ENCODE data around the gene RAB7A.

DNA sequence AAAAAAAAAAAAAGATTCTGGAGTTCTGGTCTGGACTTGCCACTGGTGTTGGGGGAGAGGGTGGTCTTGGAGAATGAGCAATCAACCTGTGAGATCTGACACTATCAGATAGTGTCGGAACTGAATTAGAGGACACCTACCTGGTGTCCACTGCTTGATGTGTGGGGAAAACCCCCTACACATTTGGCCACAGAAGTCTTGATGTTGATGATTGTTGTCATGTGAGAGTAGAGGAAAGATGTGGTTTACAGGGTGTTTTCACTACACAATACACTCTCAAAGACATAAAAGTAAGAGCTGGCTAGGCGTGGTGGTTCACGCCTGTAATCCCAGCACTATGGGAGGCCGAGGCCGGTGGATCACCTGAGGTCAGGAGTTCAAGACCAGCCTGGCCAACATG, 36.9 kb upstream of the RAB7A start:
- TF ChIP-seq TCF12 (IDR thresholded peaks at IDR 0.05; ENCODE audit: low read depth) = no peak
- TF ChIP-seq, protein P1, sequence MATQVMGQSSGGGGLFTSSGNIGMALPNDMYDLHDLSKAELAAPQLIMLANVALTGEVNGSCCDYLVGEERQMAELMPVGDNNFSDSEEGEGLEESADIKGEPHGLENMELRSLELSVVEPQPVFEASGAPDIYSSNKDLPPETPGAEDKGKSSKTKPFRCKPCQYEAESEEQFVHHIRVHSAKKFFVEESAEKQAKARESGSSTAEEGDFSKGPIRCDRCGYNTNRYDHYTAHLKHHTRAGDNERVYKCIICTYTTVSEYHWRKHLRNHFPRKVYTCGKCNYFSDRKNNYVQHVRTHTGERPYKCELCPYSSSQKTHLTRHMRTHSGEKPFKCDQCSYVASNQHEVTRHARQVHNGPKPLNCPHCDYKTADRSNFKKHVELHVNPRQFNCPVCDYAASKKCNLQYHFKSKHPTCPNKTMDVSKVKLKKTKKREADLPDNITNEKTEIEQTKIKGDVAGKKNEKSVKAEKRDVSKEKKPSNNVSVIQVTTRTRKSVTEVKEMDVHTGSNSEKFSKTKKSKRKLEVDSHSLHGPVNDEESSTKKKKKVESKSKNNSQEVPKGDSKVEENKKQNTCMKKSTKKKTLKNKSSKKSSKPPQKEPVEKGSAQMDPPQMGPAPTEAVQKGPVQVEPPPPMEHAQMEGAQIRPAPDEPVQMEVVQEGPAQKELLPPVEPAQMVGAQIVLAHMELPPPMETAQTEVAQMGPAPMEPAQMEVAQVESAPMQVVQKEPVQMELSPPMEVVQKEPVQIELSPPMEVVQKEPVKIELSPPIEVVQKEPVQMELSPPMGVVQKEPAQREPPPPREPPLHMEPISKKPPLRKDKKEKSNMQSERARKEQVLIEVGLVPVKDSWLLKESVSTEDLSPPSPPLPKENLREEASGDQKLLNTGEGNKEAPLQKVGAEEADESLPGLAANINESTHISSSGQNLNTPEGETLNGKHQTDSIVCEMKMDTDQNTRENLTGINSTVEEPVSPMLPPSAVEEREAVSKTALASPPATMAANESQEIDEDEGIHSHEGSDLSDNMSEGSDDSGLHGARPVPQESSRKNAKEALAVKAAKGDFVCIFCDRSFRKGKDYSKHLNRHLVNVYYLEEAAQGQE (IDR thresholded peaks at IDR 0.05; ENCODE audit: low read depth) = no peak
- no peak for TF ChIP-seq EP300 (IDR thresholded peaks at IDR 0.05; ENCODE audit: borderline replicate concordance)
